GM13977 (cell line): ENCODE data around the gene CDH13.

ENCODE experiments used
- DNase-seq: peaks from one replicate; pipeline ENCODE4 v3.0.0; 2012; ENCODE audit warnings: low spot score
- CTCF ChIP-seq: IDR thresholded peaks from 2 replicates; pipeline ENCODE4 v1.5.1; 2012; ENCODE audit warnings: mild to moderate bottlenecking, control low read depth; ENCODE audit not compliant: insufficient read depth; ENCODE audit errors: extremely low read depth, missing control alignments
- in situ Hi-C: fragments of 300-500 bp; cut with MboI; formaldehyde crosslinking; loops from one replicate; pipeline ENCODE4 v1.12.0; 2022; ENCODE audit warnings: low sequenced_read_pairs, low pct_unique_long_range_greater_than_20kb, mixed read lengths, inconsistent platforms; ENCODE audit not compliant: unreplicated experiment

The CDH13 gene

GRCh38 chr16:83211711-83212110, 584.9 kb downstream of the CDH13 start:
- in situ Hi-C loops, result no loop called here
- no peak for TF ChIP-seq CTCF
- no peak for DNase-seq

GRCh38 chr16:83212301-83212841, 585.6 kb downstream of the CDH13 start:
- no peak for TF ChIP-seq CTCF
- in situ Hi-C loops, result no loop called here
- DNase-seq, result no peak

GRCh38 chr16:83214671-83215070, 587.9 kb downstream of the CDH13 start:
- no peak for TF ChIP-seq CTCF
- in situ Hi-C loops, result no loop called here
- no peak for DNase-seq

- in situ Hi-C loops, result no loop called here
- peak; percentile 72 for TF ChIP-seq CTCF
- DNase-seq, result peak; percentile 31
Observed at GRCh38 chr16:83215406-83216001, 588.7 kb downstream of the CDH13 start.

- no peak for TF ChIP-seq CTCF
- DNase-seq, result no peak
- in situ Hi-C loops, result no loop called here
Observed at GRCh38 chr16:83219285-83219684, 592.5 kb downstream of the CDH13 start.

- in situ Hi-C loops, result no loop called here
- TF ChIP-seq CTCF, result no peak
- DNase-seq, result no peak
Observed at GRCh38 chr16:83220066-83220465, 593.3 kb downstream of the CDH13 start.
